Measurements from ENCODE around the gene HDGFL2.

HDGFL2 gene

GRCh38 chr19:4436231-4436630 lies 35.9 kb upstream of the HDGFL2 start:
- Histone ChIP-seq H3K4me1 (ENCODE audit: insufficient read depth, low read length) (no peaks in the 10 kb centered on the region), H3K27me3 (ENCODE audit: insufficient read depth, low read length) (no peaks in the 10 kb centered on the region), H3K4me3 (ENCODE audit: low read length) (no peak overlapping the region), H3K36me3 (ENCODE audit: insufficient read depth, low read depth, low read length) (peaks cover 92% of the 10 kb centered on the region), H3K27ac (ENCODE audit: low read length) (no peak overlapping the region), H3K9ac (ENCODE audit: low read depth, low read length) (no peak overlapping the region), H3K9me3 (ENCODE audit: insufficient read depth, low read depth, low read length) (no peaks in the 10 kb centered on the region)

DNA sequence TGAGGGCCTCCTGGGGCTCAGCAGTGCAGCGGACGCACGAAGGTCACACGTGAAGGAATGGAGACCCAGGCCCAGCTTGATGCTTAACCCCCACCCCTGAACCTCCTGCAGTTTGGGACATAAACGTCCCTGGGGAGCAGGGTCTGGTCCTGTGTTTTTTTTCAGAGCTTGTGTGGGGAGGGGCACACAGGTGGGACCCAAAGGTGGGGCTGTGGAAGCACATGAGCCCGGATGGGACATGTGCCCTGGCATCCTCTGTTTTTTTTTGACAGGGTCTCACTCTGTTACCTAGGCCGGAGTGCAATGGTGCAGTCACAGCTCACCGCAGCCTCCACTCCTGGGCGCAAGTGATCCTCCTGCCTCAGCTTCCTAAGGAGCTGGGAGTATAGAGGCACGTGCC lies 35.0 kb upstream of the HDGFL2 start:
- no peaks in the 10 kb centered on the region for H3K9me3 ChIP-seq (ENCODE audit: insufficient read depth, low read depth, low read length)
- H3K27me3 ChIP-seq (ENCODE audit: insufficient read depth, low read length): no peaks in the 10 kb centered on the region
- no peak overlapping the region for H3K27ac ChIP-seq (ENCODE audit: low read length)
- H3K4me3 ChIP-seq (ENCODE audit: low read length): no peak overlapping the region
- no peak overlapping the region for H3K9ac ChIP-seq (ENCODE audit: low read depth, low read length)
- peaks cover 87% of the 10 kb centered on the region for H3K36me3 ChIP-seq (ENCODE audit: insufficient read depth, low read depth, low read length)
- no peaks in the 10 kb centered on the region for H3K4me1 ChIP-seq (ENCODE audit: insufficient read depth, low read length)

- no peak overlapping the region for H3K4me3 ChIP-seq (ENCODE audit: low read length)
- no peak overlapping the region for H3K9ac ChIP-seq (ENCODE audit: low read depth, low read length)
- H3K36me3 ChIP-seq (ENCODE audit: insufficient read depth, low read depth, low read length): peaks cover 81% of the 10 kb centered on the region
- H3K27ac ChIP-seq (ENCODE audit: low read length): no peak overlapping the region
- H3K4me1 ChIP-seq (ENCODE audit: insufficient read depth, low read length): no peaks in the 10 kb centered on the region
- no peaks in the 10 kb centered on the region for H3K27me3 ChIP-seq (ENCODE audit: insufficient read depth, low read length)
- no peaks in the 10 kb centered on the region for H3K9me3 ChIP-seq (ENCODE audit: insufficient read depth, low read depth, low read length)
These were observed 32.9 kb upstream of the HDGFL2 start for GRCh38 chr19:4439243-4439642.

GRCh38 chr19:4441994-4442818 lies 29.9 kb upstream of the HDGFL2 start:
- Histone ChIP-seq H3K27me3 (ENCODE audit: insufficient read depth, low read length) (no peaks in the 10 kb centered on the region), H3K9me3 (ENCODE audit: insufficient read depth, low read depth, low read length) (no peaks in the 10 kb centered on the region), H3K36me3 (ENCODE audit: insufficient read depth, low read depth, low read length) (peaks cover 72% of the 10 kb centered on the region), H3K4me1 (ENCODE audit: insufficient read depth, low read length) (no peaks in the 10 kb centered on the region), H3K9ac (ENCODE audit: low read depth, low read length) (no peak overlapping the region; the same call in 1 of the 2 replicates), H3K4me3 (ENCODE audit: low read length) (no peak overlapping the region), H3K27ac (ENCODE audit: low read length) (no peak overlapping the region)

DNA sequence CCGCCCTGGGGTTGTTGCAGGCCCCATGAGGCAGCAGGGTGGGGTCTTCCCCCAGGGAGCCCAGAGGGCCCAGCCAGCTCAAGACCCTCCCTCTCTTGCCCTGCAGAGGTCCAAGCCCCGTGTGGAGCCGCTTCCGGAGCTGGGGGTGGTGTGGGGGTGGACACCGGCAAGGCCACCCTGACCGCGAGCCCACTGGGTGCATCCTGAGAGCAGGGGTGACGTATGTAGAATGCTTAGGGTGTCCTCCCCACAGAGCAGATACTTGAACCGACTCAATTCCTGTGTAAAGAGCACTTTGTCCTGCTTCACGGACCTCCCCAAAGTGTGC lies 29.3 kb upstream of the HDGFL2 start:
- no peak overlapping the region for H3K4me3 ChIP-seq (ENCODE audit: low read length)
- H3K27me3 ChIP-seq (ENCODE audit: insufficient read depth, low read length): no peaks in the 10 kb centered on the region
- no peaks in the 10 kb centered on the region for H3K9me3 ChIP-seq (ENCODE audit: insufficient read depth, low read depth, low read length)
- no peak overlapping the region for H3K27ac ChIP-seq (ENCODE audit: low read length)
- H3K9ac ChIP-seq (ENCODE audit: low read depth, low read length): no peak overlapping the region
- H3K4me1 ChIP-seq (ENCODE audit: insufficient read depth, low read length): no peaks in the 10 kb centered on the region
- peaks cover 74% of the 10 kb centered on the region for H3K36me3 ChIP-seq (ENCODE audit: insufficient read depth, low read depth, low read length)

- no peak overlapping the region for H3K4me3 ChIP-seq (ENCODE audit: low read length)
- H3K27ac ChIP-seq (ENCODE audit: low read length): no peak overlapping the region
- H3K4me1 ChIP-seq (ENCODE audit: insufficient read depth, low read length): no peaks in the 10 kb centered on the region
- H3K9me3 ChIP-seq (ENCODE audit: insufficient read depth, low read depth, low read length): no peaks in the 10 kb centered on the region
- no peak overlapping the region for H3K9ac ChIP-seq (ENCODE audit: low read depth, low read length)
- peaks cover 74% of the 10 kb centered on the region for H3K36me3 ChIP-seq (ENCODE audit: insufficient read depth, low read depth, low read length)
- no peaks in the 10 kb centered on the region for H3K27me3 ChIP-seq (ENCODE audit: insufficient read depth, low read length)
These were observed 28.9 kb upstream of the HDGFL2 start for GRCh38 chr19:4443188-4443587.

- Histone ChIP-seq H3K4me3 (ENCODE audit: low read length) (no peak overlapping the region), H3K36me3 (ENCODE audit: insufficient read depth, low read depth, low read length) (peaks cover 66% of the 10 kb centered on the region), H3K4me1 (ENCODE audit: insufficient read depth, low read length) (no peaks in the 10 kb centered on the region), H3K9me3 (ENCODE audit: insufficient read depth, low read depth, low read length) (no peaks in the 10 kb centered on the region), H3K27ac (ENCODE audit: low read length) (no peak overlapping the region), H3K9ac (ENCODE audit: low read depth, low read length) (no peak overlapping the region), H3K27me3 (ENCODE audit: insufficient read depth, low read length) (no peaks in the 10 kb centered on the region)
These were observed 27.9 kb upstream of the HDGFL2 start for GRCh38 chr19:4443966-4444764.

DNA sequence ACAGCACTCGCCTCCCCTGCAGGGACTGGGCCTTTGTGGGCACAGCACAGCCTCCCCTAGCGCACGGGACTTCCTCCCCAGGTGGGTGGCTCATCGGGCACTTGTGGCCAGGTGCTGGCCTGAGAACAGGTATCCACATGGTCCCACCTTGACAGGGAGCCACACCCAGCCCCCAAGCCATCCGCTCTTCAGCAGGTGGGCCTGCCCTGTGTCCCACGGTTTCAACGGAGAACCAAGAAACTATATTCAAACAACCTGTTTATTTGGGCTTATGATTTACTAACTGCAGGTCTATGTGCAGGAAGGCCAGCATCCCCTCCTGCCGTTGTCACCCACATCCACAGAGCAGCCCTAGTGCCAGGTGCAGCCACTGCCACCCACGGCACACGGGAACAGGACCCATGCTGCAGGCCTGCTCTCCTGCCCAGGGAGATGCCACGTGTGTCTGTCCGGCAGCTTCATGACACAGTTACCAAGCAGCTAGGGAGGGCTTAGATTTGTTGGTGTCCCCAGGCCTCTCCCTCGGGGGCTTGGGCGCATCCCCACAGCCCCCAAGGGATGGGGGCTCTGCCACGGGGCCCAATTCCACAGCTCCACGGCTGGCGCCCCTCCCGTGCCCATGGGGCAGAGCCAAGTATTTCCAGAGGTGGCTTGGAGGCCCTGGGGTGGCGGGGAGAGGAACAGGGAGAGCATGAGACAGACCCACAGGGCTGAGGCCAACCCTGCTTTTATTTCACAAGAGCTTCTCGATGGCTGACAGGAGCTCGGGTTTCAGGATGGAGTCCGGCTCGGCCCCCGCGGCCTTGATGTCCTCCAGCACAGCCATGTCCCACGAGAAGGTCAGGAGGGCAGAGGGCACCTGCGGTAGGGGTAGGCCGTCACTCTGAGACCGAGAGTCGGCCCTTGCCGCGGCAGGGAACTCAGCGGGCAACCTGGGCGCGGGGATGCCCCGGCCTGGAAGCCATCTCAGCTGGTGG lies 27.0 kb upstream of the HDGFL2 start:
- no peaks in the 10 kb centered on the region for H3K9me3 ChIP-seq (ENCODE audit: insufficient read depth, low read depth, low read length)
- H3K4me3 ChIP-seq (ENCODE audit: low read length): no peak overlapping the region
- no peaks in the 10 kb centered on the region for H3K4me1 ChIP-seq (ENCODE audit: insufficient read depth, low read length)
- H3K9ac ChIP-seq (ENCODE audit: low read depth, low read length): no peak overlapping the region
- no peak overlapping the region for H3K27ac ChIP-seq (ENCODE audit: low read length)
- peaks cover 62% of the 10 kb centered on the region for H3K36me3 ChIP-seq (ENCODE audit: insufficient read depth, low read depth, low read length)
- H3K27me3 ChIP-seq (ENCODE audit: insufficient read depth, low read length): no peaks in the 10 kb centered on the region

DNA sequence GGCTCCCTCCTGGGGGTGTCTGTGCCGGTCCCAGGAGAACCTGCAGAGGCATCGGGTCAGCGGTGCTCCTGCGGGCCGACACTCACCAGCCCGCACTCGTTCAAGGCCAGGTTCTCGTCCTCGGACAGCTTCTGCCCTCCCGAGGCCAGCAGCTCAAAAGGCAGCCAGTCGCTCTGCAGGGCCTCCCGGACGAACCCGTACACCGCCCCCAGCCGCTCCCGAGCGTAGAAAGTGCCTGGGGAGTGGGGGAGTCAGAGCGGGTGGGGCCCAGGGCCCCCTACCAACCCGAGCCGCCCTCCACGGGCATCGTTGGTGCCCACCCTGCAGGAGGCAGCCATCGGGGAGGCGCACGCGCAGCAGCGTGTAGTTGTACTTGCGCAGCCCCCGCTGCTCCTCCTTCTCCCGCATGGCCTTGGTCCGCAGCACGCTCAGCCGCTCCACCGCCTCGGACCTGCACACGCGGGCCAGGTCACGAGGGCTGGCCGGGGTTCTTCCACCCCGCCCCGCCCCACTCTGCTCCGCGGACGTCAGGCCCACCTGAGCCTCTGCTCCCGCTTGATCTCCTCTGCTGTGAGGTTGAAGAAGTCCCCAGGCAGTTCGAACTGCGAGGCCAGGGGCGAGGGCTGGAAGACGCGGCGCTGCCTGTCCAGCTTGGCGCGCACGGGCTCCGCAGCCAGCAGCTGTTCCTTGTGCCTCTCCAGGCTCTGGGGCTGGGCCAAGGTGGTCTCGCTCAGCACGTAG lies 26.0 kb upstream of the HDGFL2 start:
- H3K27me3 ChIP-seq (ENCODE audit: insufficient read depth, low read length): no peaks in the 10 kb centered on the region
- no peak overlapping the region for H3K27ac ChIP-seq (ENCODE audit: low read length)
- peaks cover 53% of the 10 kb centered on the region for H3K36me3 ChIP-seq (ENCODE audit: insufficient read depth, low read depth, low read length)
- H3K4me3 ChIP-seq (ENCODE audit: low read length): no peak overlapping the region
- H3K4me1 ChIP-seq (ENCODE audit: insufficient read depth, low read length): no peaks in the 10 kb centered on the region
- no peak overlapping the region for H3K9ac ChIP-seq (ENCODE audit: low read depth, low read length)
- no peaks in the 10 kb centered on the region for H3K9me3 ChIP-seq (ENCODE audit: insufficient read depth, low read depth, low read length)

DNA sequence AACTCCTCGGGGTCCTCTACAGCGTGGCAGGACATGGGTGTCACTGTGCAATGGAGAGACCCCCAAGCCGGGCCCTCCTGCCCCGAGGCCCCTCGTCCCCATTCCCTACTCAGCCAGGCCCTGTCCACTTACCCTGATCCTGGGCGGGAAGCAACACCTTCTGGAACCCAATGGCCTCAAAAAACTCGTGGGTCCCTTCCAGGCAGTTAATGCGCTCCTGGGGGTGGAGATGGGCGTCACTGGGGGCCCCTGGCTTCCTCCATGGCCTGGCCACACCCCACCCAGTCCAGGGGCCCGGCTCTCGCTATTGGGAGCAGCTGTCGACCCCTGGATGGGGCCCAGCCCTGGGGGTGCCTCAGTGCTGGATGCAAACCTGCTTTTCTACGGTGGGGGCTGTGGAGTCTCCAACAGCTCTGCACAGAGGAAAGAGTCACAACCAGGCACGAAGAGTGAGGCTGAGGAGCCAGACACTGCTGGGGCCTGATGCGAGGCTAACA lies 25.3 kb upstream of the HDGFL2 start:
- H3K36me3 ChIP-seq (ENCODE audit: insufficient read depth, low read depth, low read length): peaks cover 59% of the 10 kb centered on the region
- no peaks in the 10 kb centered on the region for H3K9me3 ChIP-seq (ENCODE audit: insufficient read depth, low read depth, low read length)
- H3K4me1 ChIP-seq (ENCODE audit: insufficient read depth, low read length): no peaks in the 10 kb centered on the region
- H3K27me3 ChIP-seq (ENCODE audit: insufficient read depth, low read length): no peaks in the 10 kb centered on the region
- H3K9ac ChIP-seq (ENCODE audit: low read depth, low read length): no peak overlapping the region
- H3K4me3 ChIP-seq (ENCODE audit: low read length): no peak overlapping the region
- H3K27ac ChIP-seq (ENCODE audit: low read length): no peak overlapping the region

Measured in iPS-20b (cell line).